Tibial nerve (tissue), 4 donors: ENCODE measurements around the gene ADORA1. TPM values are rescaled to one million over a fixed set of nuclear protein-coding genes. Genes with fewer than 3 reads are reported as not detected.

ENCODE experiments used
- DNase-seq, 2 donors: peaks; one replicate each; pipeline ENCODE4 v3.0.0-alpha.2; 2019; ENCODE audit warnings: low spot score in 2 of 2
- H3K27ac ChIP-seq, 4 donors: fragments of 200-600 bp; sonication (generic) in 3 of 4; one replicate each; pipeline ENCODE4 v1.5.1; 2017 to 2019; ENCODE audit warnings: mild to moderate bottlenecking in 1 of 4
- H3K27me3 ChIP-seq, 2 donors: fragments of 200-600 bp; sonication (generic) in 1 of 2; one replicate each; pipeline versions ENCODE4 v1.5.1 to v1.6.0; 2017 to 2019
- H3K36me3 ChIP-seq, 3 donors: fragments of 200-600 bp; sonication (generic); one replicate each; pipeline ENCODE4 v1.5.1; 2018 to 2019
- H3K4me1 ChIP-seq, 4 donors: fragments of 200-600 bp; sonication (generic) in 3 of 4; one replicate each; pipeline ENCODE4 v1.5.1; 2017 to 2019
- H3K4me3 ChIP-seq, 4 donors: fragments of 200-600 bp; sonication (generic) in 3 of 4; one replicate each; pipeline ENCODE4 v1.5.1; 2017 to 2019; ENCODE audit warnings: mild to moderate bottlenecking in 1 of 4, moderate library complexity in 1 of 4
- H3K9me3 ChIP-seq, 4 donors: fragments of 200-600 bp; sonication (generic) in 3 of 4; one replicate each; pipeline ENCODE4 v1.5.1; 2017 to 2019
- EP300 ChIP-seq, 2 donors: sonication (generic); formaldehyde crosslinking; IDR thresholded peaks; one replicate each; pipeline ENCODE4 v1.6.1; 2017; ENCODE audit warnings: antibody characterized with exemption in 2 of 2, mild to moderate bottlenecking in 1 of 2
- POLR2A ChIP-seq, 2 donors: fragments of 450-650 bp; IDR thresholded peaks; one replicate each; pipeline ENCODE4 v1.6.1; 2017; ENCODE audit warnings: antibody characterized with exemption in 2 of 2, mild to moderate bottlenecking in 2 of 2, moderate library complexity in 2 of 2
- WGBS, 2 donors: methylation state at CpG; one replicate each; pipeline ENCODE4 v1.1.5; 2018; 5-methylcytosine and 5-hydroxymethylcytosine counted together
- total RNA-seq, 4 donors: library from RNA; depleted of rRNA; stranded (reverse); fragments of >200 nt; gene quantifications; one replicate each; pipeline ENCODE4 v1.1.0, GENCODE V29; 2016
- TF ChIP-seq, protein P1 (sequence below), 5 experiments: fragments of 200-600 bp in 3 of 5; fragments of 450-650 bp in 2 of 5; sonication (generic) in 3 of 5; IDR thresholded peaks; one replicate each; pipeline ENCODE4 v1.5.1; 2016 to 2019; ENCODE audit warnings: antibody characterized with exemption in 5 of 5, mild to moderate bottlenecking in 3 of 5, moderate library complexity in 2 of 5

ADORA1 gene
- total RNA-seq, 4 donors from 2014 or later: 0.30 to 2.2 (median 0.96) TPM

- H3K4me1 ChIP-seq: no peaks in the 10 kb centered on the region
- no peaks in the 10 kb centered on the region for H3K27me3 ChIP-seq
- 70 to 77% methylated on average over 9 of the region's 9 CpGs for WGBS, 2 donors
- TF ChIP-seq POLR2A (IDR thresholded peaks at IDR 0.05) (no peak), EP300 (IDR thresholded peaks at IDR 0.05) (no peak)
- TF ChIP-seq, protein P1, sequence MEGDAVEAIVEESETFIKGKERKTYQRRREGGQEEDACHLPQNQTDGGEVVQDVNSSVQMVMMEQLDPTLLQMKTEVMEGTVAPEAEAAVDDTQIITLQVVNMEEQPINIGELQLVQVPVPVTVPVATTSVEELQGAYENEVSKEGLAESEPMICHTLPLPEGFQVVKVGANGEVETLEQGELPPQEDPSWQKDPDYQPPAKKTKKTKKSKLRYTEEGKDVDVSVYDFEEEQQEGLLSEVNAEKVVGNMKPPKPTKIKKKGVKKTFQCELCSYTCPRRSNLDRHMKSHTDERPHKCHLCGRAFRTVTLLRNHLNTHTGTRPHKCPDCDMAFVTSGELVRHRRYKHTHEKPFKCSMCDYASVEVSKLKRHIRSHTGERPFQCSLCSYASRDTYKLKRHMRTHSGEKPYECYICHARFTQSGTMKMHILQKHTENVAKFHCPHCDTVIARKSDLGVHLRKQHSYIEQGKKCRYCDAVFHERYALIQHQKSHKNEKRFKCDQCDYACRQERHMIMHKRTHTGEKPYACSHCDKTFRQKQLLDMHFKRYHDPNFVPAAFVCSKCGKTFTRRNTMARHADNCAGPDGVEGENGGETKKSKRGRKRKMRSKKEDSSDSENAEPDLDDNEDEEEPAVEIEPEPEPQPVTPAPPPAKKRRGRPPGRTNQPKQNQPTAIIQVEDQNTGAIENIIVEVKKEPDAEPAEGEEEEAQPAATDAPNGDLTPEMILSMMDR (IDR thresholded peaks at IDR 0.05): no peak
- DNase-seq: no peak
- peaks cover 0 to 8% (median 0%) of the 10 kb centered on the region in 4 donors for H3K9me3 ChIP-seq
- H3K4me3 ChIP-seq: no peak overlapping the region
- no peak overlapping the region for H3K27ac ChIP-seq
- no peaks in the 10 kb centered on the region for H3K36me3 ChIP-seq
Measured at GRCh38 chr1:203158960-203159665, 31.6 kb downstream of the ADORA1 start.

DNA sequence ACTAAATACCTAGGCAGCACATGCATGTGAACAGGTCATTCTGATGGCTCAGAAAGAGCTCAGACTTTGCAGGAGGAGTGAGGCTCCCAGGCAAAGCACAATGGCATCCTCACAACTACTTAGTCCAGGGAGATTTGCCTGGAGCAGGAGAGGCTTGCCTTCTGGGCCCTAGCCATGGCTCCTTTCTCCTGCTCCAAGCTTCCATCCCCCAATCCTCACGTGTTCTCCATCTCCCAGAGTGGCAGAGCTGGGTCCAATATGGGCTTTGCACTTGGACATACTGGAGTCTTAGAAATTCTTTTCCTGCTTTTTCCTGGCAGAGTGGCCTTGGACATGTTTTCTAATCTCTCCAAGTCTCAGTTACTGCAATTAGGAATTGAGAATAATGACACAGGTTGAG lies 32.3 kb downstream of the ADORA1 start:
- no peaks in the 10 kb centered on the region for H3K4me1 ChIP-seq
- H3K4me3 ChIP-seq: no peak overlapping the region
- DNase-seq: no peak
- no peak for TF ChIP-seq EP300 (IDR thresholded peaks at IDR 0.05)
- TF ChIP-seq, protein P1 (IDR thresholded peaks at IDR 0.05): no peak
- no peak for TF ChIP-seq POLR2A (IDR thresholded peaks at IDR 0.05)
- no peak overlapping the region for H3K27ac ChIP-seq
- H3K27me3 ChIP-seq: no peaks in the 10 kb centered on the region
- H3K36me3 ChIP-seq: no peaks in the 10 kb centered on the region
- H3K9me3 ChIP-seq: peaks cover 0 to 8% (median 0%) of the 10 kb centered on the region in 4 donors
- WGBS, 2 donors: 64 to 75% methylated on average over 1 of the region's 1 CpG

- Histone ChIP-seq H3K4me1 (no peaks in the 10 kb centered on the region), H3K4me3 (no peak overlapping the region), H3K36me3 (no peaks in the 10 kb centered on the region), H3K27me3 (no peaks in the 10 kb centered on the region), H3K27ac (no peak overlapping the region), H3K9me3 (peaks cover 0 to 8% (median 0%) of the 10 kb centered on the region in 4 donors)
- 70 to 74% methylated on average over 6 of the region's 6 CpGs for WGBS, 2 donors
- TF ChIP-seq POLR2A (IDR thresholded peaks at IDR 0.05): no peak
- no peak for TF ChIP-seq EP300 (IDR thresholded peaks at IDR 0.05)
- TF ChIP-seq, protein P1 (IDR thresholded peaks at IDR 0.05): no peak
- DNase-seq: no peak
Measured at GRCh38 chr1:203161175-203161574, 33.6 kb downstream of the ADORA1 start.

DNA sequence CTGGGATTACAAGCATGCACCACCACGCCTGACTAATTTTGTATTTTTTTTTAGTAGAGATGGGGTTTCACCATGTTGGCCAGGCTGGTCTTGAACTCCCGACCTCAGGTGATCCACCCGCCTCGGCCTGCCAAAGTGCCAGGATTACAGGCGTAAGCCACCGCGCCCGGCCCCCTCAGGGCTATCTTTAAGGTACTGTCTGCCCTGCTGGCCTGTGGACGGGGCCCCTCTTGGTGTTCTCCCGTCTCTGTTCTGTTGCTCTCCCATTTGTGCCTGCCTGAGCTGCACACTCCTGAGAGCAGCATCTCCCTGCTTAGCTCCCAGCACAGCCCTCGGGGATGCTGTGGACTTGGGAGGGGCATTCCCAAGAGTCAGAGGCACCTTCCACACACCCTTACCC lies 34.2 kb downstream of the ADORA1 start:
- TF ChIP-seq POLR2A (IDR thresholded peaks at IDR 0.05): no peak
- TF ChIP-seq, protein P1 (IDR thresholded peaks at IDR 0.05): no peak
- no peaks in the 10 kb centered on the region for H3K4me1 ChIP-seq
- no peak for DNase-seq
- H3K4me3 ChIP-seq: no peak overlapping the region
- no peaks in the 10 kb centered on the region for H3K36me3 ChIP-seq
- WGBS, 2 donors: 90 to 95% methylated on average over 11 of the region's 11 CpGs
- H3K27ac ChIP-seq: no peak overlapping the region
- peaks cover 0 to 8% (median 0%) of the 10 kb centered on the region in 4 donors for H3K9me3 ChIP-seq
- no peaks in the 10 kb centered on the region for H3K27me3 ChIP-seq

- peaks cover 0 to 4% (median 0%) of the 10 kb centered on the region in 4 donors for H3K4me1 ChIP-seq
- H3K27ac ChIP-seq: no peak overlapping the region
- DNase-seq: no peak
- peaks cover 0 to 8% (median 0%) of the 10 kb centered on the region in 4 donors for H3K9me3 ChIP-seq
- no peaks in the 10 kb centered on the region for H3K36me3 ChIP-seq
- 50 to 71% methylated on average over 1 of the region's 1 CpG for WGBS, 2 donors
- TF ChIP-seq POLR2A (IDR thresholded peaks at IDR 0.05) (no peak), EP300 (IDR thresholded peaks at IDR 0.05) (no peak)
- TF ChIP-seq, protein P1 (IDR thresholded peaks at IDR 0.05): no peak
- no peaks in the 10 kb centered on the region for H3K27me3 ChIP-seq
- H3K4me3 ChIP-seq: no peak overlapping the region
Measured at GRCh38 chr1:203162403-203162802, 34.9 kb downstream of the ADORA1 start.
